Motor neuron (in vitro differentiated cells): ENCODE results near the gene ENOX1. TPM values are rescaled to one million over a fixed set of nuclear protein-coding genes. Genes with fewer than 3 reads are reported as not detected.
A peak's percentile ranks its signal among the peaks of the same experiment; 100 is the strongest.

Source experiments
- ATAC-seq, 8 experiments: fragments of 200-7000 bp; cut with Tn5 transposase; replicated peaks in 6 of 8; 2 replicates each; pipeline ENCODE4 v1.8.0; 2021; ENCODE audit warnings: mild to moderate bottlenecking in 8 of 8, moderate library complexity in 8 of 8
- H3K27ac ChIP-seq, 2 donors: fragments of 250-450 bp; sonication (Bioruptor Pico); 2 replicates each; pipeline ENCODE4 v1.9.0; 2021; ENCODE audit warnings: antibody characterized with exemption in 2 of 2, mild to moderate bottlenecking in 2 of 2, moderate library complexity in 1 of 2
- H3K4me1 ChIP-seq, 2 donors: fragments of 250-450 bp; sonication (Bioruptor Pico); replicated peaks in 1 of 2; 2 replicates each; pipeline ENCODE4 v1.6.1; 2021; ENCODE audit warnings: antibody characterized with exemption in 2 of 2, mild to moderate bottlenecking in 2 of 2, moderate library complexity in 1 of 2
- H3K4me3 ChIP-seq, 5 donors: fragments of 250-450 bp; sonication (Bioruptor Pico); 2 replicates each; pipeline ENCODE4 v1.9.0; 2021; ENCODE audit warnings: antibody characterized with exemption in 5 of 5, mild to moderate bottlenecking in 5 of 5, moderate library complexity in 4 of 5
- WGBS, 10 experiments: fragments of 450-650 bp; shearing (Covaris generic); methylation state at CpG; one replicate each; pipeline ENCODE4 v1.0.0; 2022; 5-methylcytosine and 5-hydroxymethylcytosine counted together
- in situ Hi-C, 9 experiments: fragments of 400-800 bp; cut with MboI; loops; one replicate each; pipeline ENCODE4 v1.15.0; 2021; ENCODE audit warnings: low sequenced_read_pairs in 9 of 9, low pct_unique_long_range_greater_than_20kb in 2 of 9; ENCODE audit not compliant: unreplicated experiment in 9 of 9
- total RNA-seq, 8 experiments: library from RNA; unstranded; fragments of 300-600 nt; gene quantifications; 2 replicates each; pipeline versions ENCODE4 v1.2.3 to v1.2.4, GENCODE V29; 2022

ENOX1 gene
- total RNA-seq, 8 experiments from 2014 or later = 5.6 to 19.0 (median 11.8) TPM

DNA sequence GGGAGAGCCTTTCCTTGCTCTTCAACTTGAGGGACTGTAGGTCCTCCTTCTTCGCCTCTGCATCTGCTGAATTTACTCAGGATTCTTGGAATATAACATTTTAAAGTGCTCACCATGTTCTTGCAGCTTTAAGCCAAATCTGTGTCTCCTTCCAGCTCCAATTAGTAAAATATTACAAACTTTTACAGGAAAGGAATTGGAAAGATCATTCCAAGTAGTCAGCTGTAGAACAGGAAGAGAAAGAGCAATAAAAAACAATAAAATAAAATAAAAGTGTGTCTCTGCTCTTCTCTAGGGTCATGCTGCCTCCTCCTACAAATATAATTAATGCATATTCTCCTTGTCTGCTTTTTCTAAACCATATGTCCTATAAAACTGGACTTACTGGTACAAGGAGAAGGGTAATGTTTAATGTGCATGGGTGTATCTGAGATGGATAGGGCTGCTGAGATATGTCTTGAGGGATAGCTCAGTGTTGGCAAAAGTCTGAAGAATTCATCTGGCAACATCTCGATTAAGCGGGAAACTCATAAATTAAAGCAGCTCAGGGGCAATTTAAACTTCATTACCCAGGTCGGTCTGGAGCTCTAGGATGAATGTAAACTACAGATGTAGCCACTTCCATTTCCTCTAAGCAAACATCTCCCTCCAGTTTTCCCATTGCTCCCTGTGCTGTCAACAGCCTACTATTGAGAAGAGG, 25.0 kb downstream of the ENOX1 start:
- 23 to 100% (median 89%) methylated on average over 1 to 4 of the region's 4 CpGs for WGBS, 10 experiments
- ATAC-seq = peak in 1 of 8 experiments; percentile 25
- in situ Hi-C loops = no loop called here

DNA sequence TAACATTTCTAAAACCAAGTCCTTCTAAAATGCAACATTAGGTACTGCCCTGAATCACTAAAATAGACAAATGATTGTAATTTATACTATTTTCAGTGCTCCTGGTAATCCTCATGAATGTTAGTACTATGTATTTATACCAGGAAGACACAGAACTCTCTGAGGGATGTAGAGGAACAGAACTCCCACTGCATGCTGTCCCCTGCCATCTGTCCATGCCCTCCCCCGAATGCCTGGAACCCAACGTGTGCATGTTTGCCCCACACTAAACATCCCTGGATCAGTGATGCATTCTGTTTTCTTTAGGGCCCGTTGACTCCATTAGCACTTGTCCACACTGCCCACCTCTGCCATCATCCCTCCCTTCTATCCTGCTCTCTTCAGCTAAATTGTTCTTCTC, 26.5 kb downstream of the ENOX1 start:
- ATAC-seq = no peak
- no peaks in the 10 kb centered on the region for H3K4me1 ChIP-seq
- 20 to 87% (median 60%) methylated on average over 1 to 3 of the region's 3 CpGs; no CpG with 5 or more reads in 2 of the 10 experiments for WGBS, 10 experiments
- no peak overlapping the region for H3K4me3 ChIP-seq
- in situ Hi-C loops = no loop called here
- no peak overlapping the region for H3K27ac ChIP-seq

More for the DNA sequence above, 25.0 kb downstream of the ENOX1 start:
- Histone ChIP-seq H3K27ac (no peak overlapping the region), H3K4me3 (no peak overlapping the region), H3K4me1 (no peaks in the 10 kb centered on the region)

DNA sequence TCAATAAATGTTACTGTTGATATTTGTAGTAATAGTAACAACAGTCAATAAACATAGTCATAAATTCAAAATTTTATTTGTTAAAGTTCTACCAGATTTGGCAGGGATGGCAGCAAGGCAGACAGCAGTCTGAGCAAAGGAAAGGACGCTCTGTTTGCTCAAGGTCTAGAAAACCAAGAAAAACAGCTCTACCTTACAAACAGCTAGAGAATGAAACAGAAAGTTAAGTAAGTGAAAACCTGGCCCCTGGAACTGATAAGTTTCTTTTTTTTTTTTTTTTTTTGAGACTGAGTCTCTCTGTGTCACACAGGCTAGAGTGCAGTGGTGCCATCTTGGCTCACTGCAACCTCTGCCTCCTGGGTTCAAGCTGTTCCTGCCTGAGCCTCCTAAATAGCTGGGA, 27.9 kb downstream of the ENOX1 start:
- Histone ChIP-seq H3K4me1 (peaks cover 0 to 3% of the 10 kb centered on the region in 2 donors), H3K4me3 (no peak overlapping the region), H3K27ac (no peak overlapping the region)
- in situ Hi-C loops = no loop called here
- no peak for ATAC-seq
- WGBS, 10 experiments = 70 to 100% (median 100%) methylated on average over 1 of the region's 1 CpG; no CpG with 5 or more reads in 3 of the 10 experiments

DNA sequence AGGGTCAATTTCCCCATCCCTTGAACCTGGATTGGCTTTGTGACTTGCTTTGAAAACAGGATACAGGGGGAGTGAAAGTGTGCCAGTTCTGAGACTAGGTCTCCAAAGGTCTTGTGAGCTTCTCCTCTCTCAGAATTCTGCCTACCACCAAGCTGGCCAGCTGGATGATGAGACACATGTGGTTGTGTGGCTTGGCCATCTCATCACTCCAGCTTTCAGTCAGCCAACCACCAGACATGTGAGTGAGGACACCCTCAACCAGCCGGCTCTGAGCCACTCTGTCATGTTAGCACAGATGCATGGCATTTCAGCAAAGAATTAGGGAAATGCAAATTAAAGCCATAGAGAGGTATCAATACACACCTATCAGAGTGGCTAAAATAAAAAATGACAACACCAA, 29.5 kb downstream of the ENOX1 start:
- ATAC-seq = no peak
- 80 to 100% methylated on average over 1 of the region's 1 CpG; no CpG with 5 or more reads in 8 of the 10 experiments for WGBS, 10 experiments
- H3K27ac ChIP-seq = no peak overlapping the region
- in situ Hi-C loops = no loop called here
- H3K4me3 ChIP-seq = no peak overlapping the region
- H3K4me1 ChIP-seq = peaks cover 0 to 3% of the 10 kb centered on the region in 2 donors

DNA sequence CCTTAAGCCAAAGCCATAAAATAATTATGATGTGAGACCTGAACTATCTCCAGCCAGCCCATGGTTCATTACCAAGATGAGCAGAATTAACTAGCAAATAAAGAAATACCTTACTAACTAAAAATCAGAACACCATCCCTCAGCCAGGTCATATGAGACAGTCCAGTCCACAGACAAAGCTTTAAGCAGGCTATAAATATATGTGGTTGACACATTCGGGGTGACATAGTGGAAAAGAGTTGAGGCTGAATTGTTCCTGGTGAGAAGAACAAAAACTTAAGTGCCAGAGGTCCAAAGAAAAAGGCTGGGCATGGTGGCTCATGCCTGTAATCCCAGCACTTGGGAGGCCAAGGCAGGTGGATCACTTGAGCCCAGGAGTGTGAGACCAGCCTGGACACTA, 30.9 kb downstream of the ENOX1 start:
- H3K27ac ChIP-seq = no peak overlapping the region
- WGBS, 10 experiments = 82 to 100% (median 83%) methylated on average over 1 of the region's 1 CpG; no CpG with 5 or more reads in 3 of the 10 experiments
- ATAC-seq = no peak
- H3K4me3 ChIP-seq = no peak overlapping the region
- H3K4me1 ChIP-seq = peaks cover 0 to 3% of the 10 kb centered on the region in 2 donors
- in situ Hi-C loops = no loop called here

DNA sequence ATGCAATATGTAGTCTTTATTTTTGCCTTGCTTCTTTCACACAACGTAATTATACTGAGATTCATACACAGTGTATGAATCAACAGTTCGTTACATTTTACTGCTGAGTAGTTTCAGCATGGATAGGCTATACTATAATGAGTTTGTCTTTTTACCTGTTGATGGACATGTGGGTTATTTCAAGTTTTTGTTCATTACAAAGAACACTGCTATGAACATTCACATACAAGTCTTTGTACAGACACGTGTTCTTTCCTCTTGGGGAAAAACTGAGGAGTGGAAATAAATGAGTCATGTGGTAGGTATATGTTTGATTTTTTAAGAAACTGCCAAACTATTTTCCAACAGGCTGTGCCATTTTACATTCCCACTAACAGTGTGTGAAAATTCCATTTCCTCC, 35.1 kb downstream of the ENOX1 start:
- Histone ChIP-seq H3K27ac (no peak overlapping the region), H3K4me3 (no peak overlapping the region), H3K4me1 (peaks cover 0 to 3% of the 10 kb centered on the region in 2 donors)
- WGBS, 10 experiments = 20 to 100% (median 87%) methylated on average over 1 to 3 of the region's 3 CpGs; no CpG with 5 or more reads in 1 of the 10 experiments
- no peak for ATAC-seq
- in situ Hi-C loops = no loop called here

DNA sequence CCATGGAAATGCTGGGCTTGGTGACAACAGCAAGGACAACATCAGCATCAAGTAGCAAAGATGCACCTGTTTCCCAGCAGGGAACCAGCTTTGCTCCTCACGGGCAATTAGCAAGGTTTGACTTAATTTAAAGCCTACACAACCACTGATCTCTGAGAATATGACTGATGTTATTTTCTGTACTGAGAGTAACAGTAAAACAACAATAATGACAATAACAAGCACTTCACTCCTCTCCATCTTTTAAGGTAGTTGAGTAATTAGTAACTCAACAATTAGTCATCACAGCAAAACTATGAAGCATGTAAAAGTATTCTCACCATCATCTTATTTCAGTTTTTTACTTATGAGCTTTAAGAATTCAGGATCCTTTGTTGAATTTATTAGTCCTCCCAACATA, 37.3 kb downstream of the ENOX1 start:
- no peaks in the 10 kb centered on the region for H3K4me1 ChIP-seq
- H3K27ac ChIP-seq = no peak overlapping the region
- H3K4me3 ChIP-seq = no peak overlapping the region
- WGBS, 10 experiments = 25 to 71% (median 58%) methylated on average over 1 of the region's 1 CpG; no CpG with 5 or more reads in 6 of the 10 experiments
- no peak for ATAC-seq
- in situ Hi-C loops = no loop called here

DNA sequence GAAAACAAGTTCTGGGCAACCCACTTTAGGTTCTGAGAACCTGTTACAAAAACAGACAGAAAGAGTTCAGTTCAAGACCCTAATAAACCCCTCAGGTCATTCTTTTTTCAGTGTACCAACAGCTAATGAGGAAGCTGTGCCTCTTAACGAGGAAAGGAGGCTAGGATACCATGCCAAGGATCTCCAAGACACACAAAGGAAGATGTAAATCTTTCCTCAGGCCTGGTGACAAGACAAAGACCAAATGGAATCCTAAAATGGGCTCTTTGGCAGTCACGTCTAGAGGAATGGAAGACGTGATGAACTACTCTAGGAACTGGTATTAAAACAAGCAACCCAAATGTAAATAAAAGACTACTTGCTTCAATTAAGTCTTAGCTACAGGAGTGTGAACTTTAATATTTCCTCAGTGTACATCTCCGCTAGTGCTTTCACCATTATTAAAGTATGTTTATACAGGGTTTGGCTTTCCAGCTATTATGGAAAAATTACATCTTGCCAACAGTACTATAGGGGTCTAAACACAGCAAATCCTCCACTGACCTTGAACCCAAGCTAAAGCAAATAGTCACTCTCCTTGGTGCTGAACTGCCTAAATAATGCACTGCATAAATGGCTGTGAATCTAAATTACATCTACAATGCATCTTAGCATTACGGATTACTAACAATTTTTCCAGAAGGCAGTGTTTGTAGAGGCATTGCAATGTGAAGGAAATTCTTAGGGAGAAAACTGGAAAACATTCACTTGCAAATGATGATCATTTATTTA, 42.3 kb downstream of the ENOX1 start:
- 50 to 91% (median 72%) methylated on average over 1 to 5 of the region's 5 CpGs; no CpG with 5 or more reads in 1 of the 10 experiments for WGBS, 10 experiments
- ATAC-seq = peak in 2 of 8 experiments; percentile 20 to 35
- in situ Hi-C loops = no loop called here
- Histone ChIP-seq H3K27ac (no peak overlapping the region), H3K4me3 (no peak overlapping the region), H3K4me1 (no peaks in the 10 kb centered on the region)

DNA sequence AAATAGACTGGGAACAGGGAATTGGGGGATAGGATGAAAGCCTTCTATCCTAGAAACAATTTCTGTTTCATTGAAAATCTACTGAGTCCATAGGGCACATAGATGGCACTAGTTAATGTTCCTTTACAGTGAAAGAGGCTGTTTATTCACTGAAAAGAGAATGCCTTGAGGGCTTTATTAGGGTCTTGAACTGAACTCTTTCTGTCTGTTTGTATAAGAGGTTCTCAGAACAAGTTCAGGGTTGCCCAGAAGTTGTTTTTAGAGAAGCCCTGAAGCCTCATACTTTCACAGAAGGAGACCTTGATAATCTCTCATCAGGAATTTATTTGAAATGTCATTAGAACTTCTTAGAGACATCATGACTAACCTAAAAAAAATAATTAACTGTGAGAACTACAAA, 43.9 kb downstream of the ENOX1 start:
- ATAC-seq = no peak
- no peak overlapping the region for H3K27ac ChIP-seq

DNA sequence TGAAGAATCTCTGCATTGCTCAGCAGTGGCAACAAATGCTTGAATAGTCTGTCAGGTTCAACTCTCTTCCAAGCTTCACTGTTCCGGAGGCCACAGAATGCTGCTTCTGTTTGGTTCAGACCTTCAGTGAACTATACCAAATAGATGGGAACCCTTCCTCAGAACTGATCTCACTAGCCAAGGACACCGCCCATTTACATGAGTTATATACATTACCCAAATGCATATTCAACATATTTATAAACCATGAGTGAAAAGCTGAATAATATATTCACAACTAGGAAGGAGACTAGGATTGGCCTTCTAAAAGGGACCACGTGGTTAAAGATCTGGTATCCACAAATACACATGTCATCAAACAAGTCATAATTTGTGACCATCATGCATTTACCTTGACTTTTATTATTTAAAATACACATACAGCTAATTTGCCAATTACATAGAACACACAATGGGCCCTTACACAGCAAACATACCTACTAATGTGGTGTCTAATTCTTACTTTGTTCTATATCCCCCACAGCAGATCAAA, 49.3 kb downstream of the ENOX1 start:
- in situ Hi-C loops = no loop called here
- H3K4me3 ChIP-seq = no peak overlapping the region
- peak in 3 of 8 experiments; percentile 33 to 95 (median 43) for ATAC-seq
- H3K27ac ChIP-seq = no peak overlapping the region
- 0 to 100% (median 72%) methylated on average over 1 to 3 of the region's 3 CpGs; no CpG with 5 or more reads in 2 of the 10 experiments for WGBS, 10 experiments
- H3K4me1 ChIP-seq = no peaks in the 10 kb centered on the region

More for the DNA sequence above, 43.9 kb downstream of the ENOX1 start:
- in situ Hi-C loops = no loop called here
- Histone ChIP-seq H3K4me3 (no peak overlapping the region), H3K4me1 (no peaks in the 10 kb centered on the region)

DNA sequence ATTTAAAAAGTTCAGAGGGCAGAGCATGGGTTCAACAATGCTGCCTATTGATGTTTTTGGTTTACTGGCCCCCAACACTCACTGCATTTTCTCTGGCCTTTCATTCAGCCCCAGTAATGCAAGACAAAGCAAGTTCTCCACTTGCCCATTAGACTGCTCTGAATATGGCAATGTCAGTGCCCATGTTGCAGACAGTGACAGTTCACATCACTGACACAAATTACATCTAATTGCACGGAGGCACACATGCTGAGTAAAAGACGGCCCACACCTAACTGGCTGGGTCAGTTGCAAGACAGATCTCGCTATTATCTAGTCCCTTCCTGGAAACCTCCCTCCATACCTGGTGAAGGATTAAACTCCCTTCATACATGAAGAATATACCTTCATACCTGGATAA, 54.0 kb downstream of the ENOX1 start:
- H3K27ac ChIP-seq = no peak overlapping the region
- peak in 1 of 8 experiments; percentile 42 for ATAC-seq
- H3K4me3 ChIP-seq = no peak overlapping the region
- no peaks in the 10 kb centered on the region for H3K4me1 ChIP-seq
- 75 to 100% (median 88%) methylated on average over 1 to 3 of the region's 3 CpGs; no CpG with 5 or more reads in 4 of the 10 experiments for WGBS, 10 experiments
- in situ Hi-C loops = no loop called here

DNA sequence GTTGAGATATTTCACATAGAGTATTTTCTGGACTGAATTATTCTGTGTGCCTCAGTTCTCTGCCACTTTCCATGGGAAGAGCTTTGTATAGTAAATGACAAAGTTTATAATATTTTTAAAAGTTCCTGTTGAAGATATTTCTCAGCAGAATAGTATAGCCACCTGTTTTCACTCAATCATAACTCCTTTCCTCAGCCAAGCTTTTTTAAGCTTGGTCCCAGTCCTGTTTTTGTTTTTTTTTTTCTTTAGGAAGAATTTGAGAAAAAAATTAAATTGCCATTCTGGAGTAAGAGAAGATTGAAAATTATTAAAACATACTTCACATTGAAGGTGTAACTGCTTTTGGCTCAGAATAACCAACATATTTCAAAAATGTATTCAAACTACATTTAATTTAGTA, 55.5 kb downstream of the ENOX1 start:
- Histone ChIP-seq H3K4me1 (no peaks in the 10 kb centered on the region), H3K4me3 (no peak overlapping the region), H3K27ac (no peak overlapping the region)
- ATAC-seq = no peak
- in situ Hi-C loops = no loop called here

DNA sequence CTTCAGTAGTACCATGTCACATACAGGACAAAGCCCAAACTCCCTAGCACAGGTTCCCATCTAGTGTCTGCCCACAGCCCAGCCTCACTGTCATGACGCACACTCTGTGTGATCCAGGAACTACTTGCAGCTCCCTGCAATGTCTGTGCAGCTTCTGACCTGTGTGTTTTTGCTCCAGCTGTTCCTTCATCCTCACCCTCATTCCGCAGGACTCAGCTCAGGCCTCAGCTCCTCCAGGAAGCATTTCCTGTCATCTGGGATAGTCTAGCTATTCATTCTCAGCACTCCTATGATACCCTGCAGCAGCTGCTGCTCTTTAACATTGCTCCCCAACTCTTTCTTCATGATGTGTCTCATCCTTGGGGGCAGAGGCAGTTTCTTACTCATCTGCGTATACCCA, 56.1 kb downstream of the ENOX1 start:
- Histone ChIP-seq H3K4me3 (no peak overlapping the region), H3K4me1 (no peaks in the 10 kb centered on the region), H3K27ac (no peak overlapping the region)
- in situ Hi-C loops = no loop called here
- 20 to 94% (median 84%) methylated on average over 1 to 3 of the region's 3 CpGs; no CpG with 5 or more reads in 4 of the 10 experiments for WGBS, 10 experiments
- ATAC-seq = peak in 2 of 8 experiments; percentile 56 to 78
